8988T (cell line): ENCODE data around the gene CTSK.
"Not testable (repeated sequence)": the region's sequence is repeated elsewhere in the genome, so short reads cannot be mapped to it uniquely, and the experiment has no call there.

Experiments used
- DNase-seq: peaks from one replicate; pipeline ENCODE4 v3.0.0; 2011

The CTSK gene

GRCh38 chr1:150805899-150806298 lies 2.2 kb downstream of the CTSK start:
- no peak for DNase-seq

GRCh38 chr1:150804671-150805070 lies 3.4 kb downstream of the CTSK start:
- no peak for DNase-seq

GRCh38 chr1:150799089-150799488 lies 9.0 kb downstream of the CTSK start:
- no peak for DNase-seq

- no peak for DNase-seq
These were observed 9.5 kb downstream of the CTSK start for GRCh38 chr1:150798525-150798924.

GRCh38 chr1:150796374-150796773 lies 11.7 kb downstream of the CTSK start:
- no peak for DNase-seq

GRCh38 chr1:150793778-150794177 lies 14.3 kb downstream of the CTSK start:
- DNase-seq: not testable (repeated sequence)

- no peak for DNase-seq
These were observed 14.8 kb downstream of the CTSK start for GRCh38 chr1:150793221-150793620.

GRCh38 chr1:150791585-150791984 lies 16.5 kb downstream of the CTSK start:
- no peak for DNase-seq

GRCh38 chr1:150789396-150789795 lies 18.7 kb downstream of the CTSK start:
- DNase-seq: no peak

GRCh38 chr1:150788946-150789345 lies 19.1 kb downstream of the CTSK start:
- no peak for DNase-seq

- DNase-seq: no peak
These were observed 20.6 kb downstream of the CTSK start for GRCh38 chr1:150787455-150787854.

- DNase-seq: no peak
These were observed 27.6 kb downstream of the CTSK start for GRCh38 chr1:150780510-150780909.

- DNase-seq: no peak
These were observed 29.7 kb downstream of the CTSK start for GRCh38 chr1:150778409-150778808.

GRCh38 chr1:150777544-150777943 lies 30.5 kb downstream of the CTSK start:
- no peak for DNase-seq

GRCh38 chr1:150775931-150776505 lies 32.0 kb downstream of the CTSK start:
- DNase-seq: not testable (repeated sequence)

- no peak for DNase-seq
These were observed 32.8 kb downstream of the CTSK start for GRCh38 chr1:150775276-150775675.

GRCh38 chr1:150772326-150772725 lies 35.7 kb downstream of the CTSK start:
- no peak for DNase-seq

- not testable (repeated sequence) for DNase-seq
These were observed 40.4 kb downstream of the CTSK start for GRCh38 chr1:150767704-150768103.

- not testable (repeated sequence) for DNase-seq
These were observed 42.1 kb downstream of the CTSK start for GRCh38 chr1:150765977-150766301.

GRCh38 chr1:150765296-150765976 lies 42.6 kb downstream of the CTSK start, which contains the start of gene CTSS:
TSS of gene CTSS (minus strand) at chr1:150765778. CDS start at chr1:150764763, 1,015 bp downstream.
- DNase-seq: no peak

- no peak for DNase-seq
These were observed 43.4 kb downstream of the CTSK start for GRCh38 chr1:150764617-150765101.

- DNase-seq: no peak
These were observed 45.0 kb downstream of the CTSK start for GRCh38 chr1:150763018-150763417.

- DNase-seq: no peak
These were observed 45.5 kb downstream of the CTSK start for GRCh38 chr1:150762552-150762951.

- DNase-seq: no peak
These were observed 46.3 kb downstream of the CTSK start for GRCh38 chr1:150761801-150762200.

- no peak for DNase-seq
These were observed 48.0 kb downstream of the CTSK start for GRCh38 chr1:150760013-150760412.
